Activated T-cell treated with anti-CD3 and anti-CD28 coated beads, Interleukin-2, amount 50 U/mL, for 24 hours (primary cell): ENCODE measurements around the gene SLC4A2.

Experiments used
- DNase-seq: peaks from one replicate; pipeline ENCODE4 v3.0.0-alpha.2; 2020
- H3K27ac Mint-ChIP-seq: 2 replicates; pipeline ENCODE4 v1.8.0; 2020; ENCODE audit warnings: mild to moderate bottlenecking, mixed read lengths
- H3K27me3 Mint-ChIP-seq: 2 replicates; pipeline ENCODE4 v1.8.0; 2020; ENCODE audit warnings: mixed read lengths
- H3K36me3 Mint-ChIP-seq: 2 replicates; pipeline ENCODE4 v1.8.0; 2020; ENCODE audit warnings: low read depth, mixed read lengths
- H3K4me1 Mint-ChIP-seq: 2 replicates; pipeline ENCODE4 v1.8.0; 2020; ENCODE audit warnings: low read depth, mixed read lengths
- H3K4me3 Mint-ChIP-seq: 2 replicates; pipeline ENCODE4 v1.8.0; 2020; ENCODE audit warnings: mild to moderate bottlenecking, moderate library complexity, mixed read lengths
- H3K9me3 Mint-ChIP-seq: 2 replicates; pipeline ENCODE4 v1.8.0; 2020; ENCODE audit warnings: mixed read lengths

SLC4A2 gene

DNA sequence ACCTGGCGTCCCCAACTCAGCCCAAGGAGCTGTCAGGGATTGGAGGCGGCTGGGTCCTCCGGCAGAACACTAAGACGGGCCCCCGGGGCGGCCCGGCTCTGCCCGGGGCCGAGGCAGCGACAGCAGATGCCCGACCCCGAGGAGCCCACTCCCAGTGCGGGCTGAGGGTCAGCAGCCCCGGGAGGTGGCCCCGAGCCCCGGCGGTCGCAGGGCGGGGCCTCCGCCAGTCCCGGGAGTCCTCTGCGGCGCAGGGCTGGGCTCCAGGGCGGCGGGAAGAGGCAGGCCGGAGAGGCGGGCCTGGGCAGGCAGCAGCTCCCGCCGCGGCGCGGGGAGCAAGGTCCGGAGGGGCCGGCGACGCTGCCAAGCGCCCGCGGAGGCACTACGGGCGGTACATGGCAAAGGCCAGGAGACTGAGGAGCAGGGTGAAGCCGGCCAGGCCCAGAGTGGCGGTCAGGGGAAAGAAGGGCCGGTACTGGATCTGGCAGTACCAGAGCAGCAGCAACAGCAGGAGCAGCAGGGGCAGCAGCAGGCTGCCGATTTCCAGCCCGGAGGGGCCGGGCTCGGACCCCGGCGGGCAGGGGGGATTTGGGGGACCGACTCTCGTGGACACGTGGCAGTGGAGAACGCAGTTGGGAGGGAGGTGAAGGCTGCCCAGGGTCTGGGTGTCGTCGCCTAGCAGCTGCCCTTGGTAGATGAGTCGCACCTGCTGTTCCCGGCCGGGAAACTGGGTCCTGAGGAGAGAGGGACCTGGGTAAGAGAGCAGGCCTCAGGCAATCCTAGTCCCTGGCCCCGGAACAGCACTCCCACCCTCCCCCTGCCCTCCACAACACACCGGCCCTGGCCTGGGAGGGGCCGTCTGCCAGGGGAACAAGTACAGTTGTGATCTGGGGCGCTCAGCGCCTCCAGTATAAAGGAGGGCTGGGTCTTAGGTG is 22.0 kb downstream of the SLC4A2 start:
- Mint-ChIP-seq H3K36me3 (peaks cover 42% of the 10 kb centered on the region), H3K9me3 (no peaks in the 10 kb centered on the region), H3K27ac (peak overlapping the region; percentile 95), H3K4me3 (peak overlapping the region; percentile 95), H3K27me3 (peaks cover 7% of the 10 kb centered on the region), H3K4me1 (peaks cover 51% of the 10 kb centered on the region)
- DNase-seq = peak; percentile 37

DNA sequence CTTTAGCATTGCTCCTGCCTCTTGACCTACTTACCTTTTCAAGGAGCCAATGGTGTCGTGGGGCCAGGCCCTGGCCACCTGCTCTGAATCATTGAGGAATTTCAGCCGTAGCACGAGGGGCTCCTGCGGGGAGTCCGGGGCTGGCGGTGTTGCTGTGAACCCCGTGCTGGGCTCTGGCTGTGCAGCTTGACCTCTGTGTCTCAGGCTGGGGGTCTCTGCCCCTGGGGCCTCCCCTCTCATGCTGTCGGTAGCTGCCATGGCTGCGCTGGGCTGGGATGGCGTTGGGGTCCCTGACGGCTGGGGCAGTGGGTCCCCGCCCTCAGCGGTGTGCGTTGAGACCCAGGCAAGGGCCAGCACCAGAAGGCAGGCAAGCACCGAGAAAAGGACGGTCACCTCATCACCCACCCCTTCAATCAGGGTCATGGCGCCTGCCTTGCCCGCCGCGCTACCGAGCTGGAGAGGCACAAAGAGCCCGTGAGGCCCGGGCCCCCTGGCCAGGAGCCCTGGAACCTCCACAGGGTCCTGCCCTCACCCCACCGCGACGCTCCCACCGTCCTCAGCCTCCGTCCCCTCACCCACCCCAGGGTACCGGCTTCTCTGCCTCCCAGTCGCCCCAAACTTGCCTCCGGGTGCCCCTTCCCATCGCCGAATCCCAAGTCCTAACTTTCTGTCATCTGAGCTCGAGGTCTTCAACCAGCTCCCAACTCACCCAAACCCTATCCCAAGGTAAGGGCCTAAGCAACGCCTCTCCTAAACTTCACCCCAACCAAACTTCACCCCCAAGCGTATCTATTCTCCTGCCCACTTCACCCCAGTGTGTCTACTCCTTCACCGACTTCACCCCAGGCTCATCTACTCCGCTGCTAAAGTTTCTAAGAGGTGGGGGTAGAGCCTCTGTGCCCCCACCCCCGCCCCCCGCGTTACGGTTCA is 23.0 kb downstream of the SLC4A2 start:
- Mint-ChIP-seq H3K27ac (peak overlapping the region; percentile 95), H3K9me3 (no peaks in the 10 kb centered on the region), H3K27me3 (peaks cover 7% of the 10 kb centered on the region), H3K36me3 (peaks cover 35% of the 10 kb centered on the region), H3K4me3 (peak overlapping the region; percentile 95), H3K4me1 (peaks cover 51% of the 10 kb centered on the region)
- no peak for DNase-seq

DNA sequence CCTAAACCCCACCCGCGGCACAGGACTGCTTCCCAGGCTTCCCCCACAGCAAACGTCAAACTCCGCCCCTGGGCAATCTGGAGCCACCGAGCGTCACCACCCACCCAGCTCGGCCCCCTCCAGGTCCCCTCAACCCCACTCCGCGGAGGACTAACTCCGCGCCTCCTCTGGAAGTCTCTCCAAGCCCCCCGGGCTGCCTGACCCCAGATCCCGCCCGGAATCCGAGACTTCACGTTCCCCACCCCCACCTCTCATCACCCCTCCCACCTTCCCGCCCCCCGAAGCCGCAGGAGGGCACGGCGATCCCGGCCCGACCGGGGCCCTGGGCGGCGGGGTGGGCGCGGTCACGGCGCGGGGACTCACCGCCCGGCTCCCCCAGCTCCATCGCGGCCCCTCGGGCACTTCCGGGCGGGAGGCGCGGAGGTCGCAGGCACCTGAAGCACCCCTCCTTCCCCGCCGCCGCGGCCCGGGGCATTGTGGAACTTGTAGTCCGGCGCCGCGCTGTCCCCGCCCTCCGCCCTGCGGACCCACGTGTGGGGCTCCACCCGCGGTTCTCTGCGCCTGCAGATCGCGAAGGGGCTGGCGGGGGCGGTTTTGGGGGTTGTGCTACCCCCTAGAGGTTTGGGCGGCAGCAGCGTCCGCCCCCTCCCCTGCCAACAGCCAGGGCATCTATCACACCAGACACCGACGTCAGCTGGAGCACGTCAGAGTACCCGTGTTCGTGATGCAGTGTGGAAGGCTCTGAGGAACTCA is 23.9 kb downstream of the SLC4A2 start, which contains the start of gene TMUB1:
Gene TMUB1, minus strand, starts transcription at position 423 of the 753 bp plus-strand sequence. CDS start 930 bp downstream, outside the sequence.
- H3K9me3 Mint-ChIP-seq = no peaks in the 10 kb centered on the region
- H3K27me3 Mint-ChIP-seq = peaks cover 7% of the 10 kb centered on the region
- H3K4me3 Mint-ChIP-seq = peak within 1 kb of the TSS; percentile 95
- DNase-seq = peak; percentile 90
- H3K36me3 Mint-ChIP-seq = peaks cover 31% of the 10 kb centered on the region
- H3K27ac Mint-ChIP-seq = peak within 1 kb of the TSS; percentile 95
- peaks cover 51% of the 10 kb centered on the region for H3K4me1 Mint-ChIP-seq

DNA sequence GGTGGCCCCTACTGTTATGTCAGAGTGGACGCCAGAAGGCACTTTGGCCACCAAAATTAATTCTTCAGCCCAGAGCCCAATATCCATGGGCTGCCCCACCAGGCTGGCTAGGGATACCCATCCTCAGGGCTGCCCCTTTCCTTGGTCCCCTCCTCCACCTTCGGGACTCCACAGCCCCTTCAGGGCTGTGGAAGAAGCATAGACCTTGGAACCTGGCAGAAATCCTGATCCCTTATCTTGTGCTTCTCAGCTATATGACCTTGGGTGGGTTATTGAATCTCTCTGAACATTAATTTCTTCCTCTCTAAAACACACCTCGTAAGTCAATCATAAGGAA is 24.4 kb downstream of the SLC4A2 start:
- H3K27ac Mint-ChIP-seq = peak overlapping the region; percentile 95
- peaks cover 29% of the 10 kb centered on the region for H3K36me3 Mint-ChIP-seq
- H3K27me3 Mint-ChIP-seq = peaks cover 7% of the 10 kb centered on the region
- no peak for DNase-seq
- H3K4me1 Mint-ChIP-seq = peaks cover 52% of the 10 kb centered on the region
- no peaks in the 10 kb centered on the region for H3K9me3 Mint-ChIP-seq
- H3K4me3 Mint-ChIP-seq = peak overlapping the region; percentile 95

DNA sequence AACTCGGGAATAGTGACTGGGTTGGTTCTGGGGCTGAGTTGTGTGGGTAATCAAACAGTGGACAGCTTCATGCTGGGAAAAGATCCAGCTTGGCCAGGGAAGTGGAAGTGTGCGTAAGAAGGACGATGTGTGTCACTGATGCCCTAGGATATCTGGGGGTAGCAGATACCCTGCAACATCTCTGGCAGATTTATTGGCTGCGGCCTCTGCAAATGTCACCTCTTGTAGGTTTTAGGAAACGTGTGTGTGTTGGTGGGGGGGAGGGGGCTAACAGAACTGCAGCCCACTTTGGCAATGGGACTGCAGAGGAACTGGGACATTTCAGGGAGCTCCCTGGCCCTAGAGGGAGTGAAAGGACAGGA is 25.9 kb downstream of the SLC4A2 start:
- Mint-ChIP-seq H3K36me3 (peaks cover 27% of the 10 kb centered on the region), H3K27ac (peak overlapping the region; percentile 57)

DNA sequence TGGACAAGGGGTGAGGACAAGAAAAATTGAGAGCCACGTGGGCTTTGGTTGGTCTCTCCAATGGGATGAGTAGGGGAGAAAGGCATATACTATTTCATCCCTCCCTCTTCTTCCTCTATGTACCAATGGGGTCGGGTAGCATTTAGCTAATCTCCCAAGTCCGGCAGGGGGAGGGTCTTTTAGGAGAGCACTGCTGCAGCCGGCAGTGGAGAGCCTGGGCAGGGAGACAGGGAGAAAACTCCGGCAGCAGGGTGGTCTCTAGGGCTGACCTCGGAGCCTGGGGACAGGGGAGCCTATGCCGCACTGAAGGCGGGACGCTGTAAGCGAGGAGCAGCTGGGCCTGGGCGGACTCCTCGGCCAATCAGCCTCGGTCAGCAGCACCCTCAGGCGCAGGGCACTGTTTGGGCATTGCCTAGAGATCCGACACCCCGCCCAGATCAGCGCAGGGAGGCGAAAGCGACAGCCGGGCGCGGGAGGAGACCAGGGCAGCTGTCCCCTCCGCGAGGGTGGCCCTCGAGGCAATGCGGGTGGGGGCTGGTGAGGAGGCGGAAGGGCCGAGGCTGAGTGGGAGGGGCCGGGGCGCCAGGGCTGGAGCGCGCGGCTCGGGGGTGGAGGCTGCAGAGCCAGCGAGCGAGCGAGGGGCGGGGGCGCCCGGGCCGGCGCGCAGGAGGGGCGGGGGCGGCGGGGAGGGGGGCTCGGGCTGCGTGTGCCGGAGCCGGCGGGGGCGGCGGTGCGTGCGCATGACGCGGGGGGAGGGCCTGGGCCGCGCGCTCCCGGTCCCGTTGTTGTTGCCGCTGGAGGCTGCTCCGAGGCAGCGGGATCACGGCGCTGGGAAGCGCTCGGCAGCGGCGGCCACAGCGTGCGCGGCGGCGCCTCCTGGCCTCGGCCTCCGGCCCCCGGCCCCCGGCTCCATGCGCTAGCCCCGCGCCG is 26.6 kb downstream of the SLC4A2 start, which contains the start of gene AGAP3:
Gene AGAP3, plus strand, starts transcription at position 785 of the 930 bp plus-strand sequence. CDS start 267 bp downstream, outside the sequence.
- peak; percentile 75 for DNase-seq
- peak within 1 kb of the TSS; percentile 86 for H3K4me3 Mint-ChIP-seq
- H3K27me3 Mint-ChIP-seq = peaks cover 7% of the 10 kb centered on the region
- no peaks in the 10 kb centered on the region for H3K9me3 Mint-ChIP-seq
- peak within 1 kb of the TSS; percentile 87 for H3K27ac Mint-ChIP-seq
- peaks cover 29% of the 10 kb centered on the region for H3K36me3 Mint-ChIP-seq
- H3K4me1 Mint-ChIP-seq = peaks cover 46% of the 10 kb centered on the region

More for the DNA sequence above, 25.9 kb downstream of the SLC4A2 start:
- H3K4me3 Mint-ChIP-seq = peak overlapping the region; percentile 81
- H3K27me3 Mint-ChIP-seq = peaks cover 7% of the 10 kb centered on the region
- DNase-seq = no peak
- no peaks in the 10 kb centered on the region for H3K9me3 Mint-ChIP-seq
- peaks cover 48% of the 10 kb centered on the region for H3K4me1 Mint-ChIP-seq

DNA sequence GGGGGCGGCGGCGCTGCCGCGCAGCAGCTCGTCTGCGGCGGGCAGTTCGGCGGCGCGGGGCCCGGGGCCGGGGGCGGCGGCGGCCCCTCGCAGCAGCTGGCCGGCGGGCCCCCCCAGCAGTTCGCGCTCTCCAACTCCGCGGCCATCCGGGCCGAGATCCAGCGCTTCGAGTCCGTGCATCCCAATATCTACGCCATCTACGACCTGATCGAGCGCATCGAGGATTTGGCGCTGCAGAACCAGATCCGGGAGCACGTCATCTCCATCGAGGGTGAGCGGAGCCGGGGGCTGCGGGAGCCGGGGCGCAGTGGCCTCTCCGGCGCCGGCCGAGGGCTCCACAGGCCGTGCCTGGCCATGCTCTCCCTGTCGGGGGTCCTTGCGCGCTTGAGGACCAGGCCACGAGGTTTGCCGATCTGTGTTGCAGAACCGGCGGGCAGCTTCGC is 27.4 kb downstream of the SLC4A2 start:
- no peaks in the 10 kb centered on the region for H3K9me3 Mint-ChIP-seq

DNA sequence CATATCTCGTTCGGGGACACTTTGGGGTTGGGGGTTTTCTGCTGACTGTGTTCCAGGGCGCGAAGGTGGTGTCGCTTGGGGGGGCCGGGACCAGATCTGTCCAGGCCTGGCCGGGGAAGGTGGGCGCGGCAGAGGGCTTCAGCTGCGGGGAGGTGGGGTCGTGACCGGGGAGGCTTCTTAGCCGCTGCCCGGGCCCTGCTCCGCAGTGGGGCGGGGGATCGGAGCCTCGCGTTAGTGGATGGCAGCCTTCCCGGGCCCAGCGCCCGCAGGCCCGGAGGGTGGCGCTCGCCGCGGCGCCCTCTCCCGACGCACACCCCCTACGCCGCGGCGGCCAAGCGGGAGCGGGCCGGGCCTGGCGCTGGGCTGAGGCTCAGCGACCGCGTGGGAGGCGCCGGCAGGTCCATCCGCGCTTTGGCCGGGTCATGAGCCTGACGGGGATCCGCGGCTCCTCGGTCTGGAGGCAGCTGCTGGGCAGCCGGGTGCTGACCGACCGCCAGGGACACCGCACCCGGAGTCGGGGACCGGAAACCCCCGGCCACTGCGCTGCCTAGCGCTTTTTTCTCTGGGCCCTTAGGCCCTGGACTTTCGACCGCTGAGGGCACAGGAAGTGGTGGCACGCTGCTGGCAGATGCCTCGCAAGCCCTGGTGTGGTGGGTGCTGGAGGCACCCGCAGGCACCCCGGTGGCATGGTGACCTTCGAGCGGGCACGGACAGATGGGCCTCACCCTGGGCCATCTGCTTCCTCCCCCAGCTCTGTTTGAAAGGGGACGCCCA is 28.0 kb downstream of the SLC4A2 start:
- peak; percentile 67 for DNase-seq
- H3K4me3 Mint-ChIP-seq = peak overlapping the region; percentile 86
- H3K27ac Mint-ChIP-seq = peak overlapping the region; percentile 87
- H3K9me3 Mint-ChIP-seq = no peaks in the 10 kb centered on the region
- peaks cover 40% of the 10 kb centered on the region for H3K4me1 Mint-ChIP-seq
- H3K27me3 Mint-ChIP-seq = peaks cover 7% of the 10 kb centered on the region
- peaks cover 25% of the 10 kb centered on the region for H3K36me3 Mint-ChIP-seq

More for the DNA sequence above, 27.4 kb downstream of the SLC4A2 start:
- DNase-seq = no peak
- peaks cover 7% of the 10 kb centered on the region for H3K27me3 Mint-ChIP-seq
- H3K4me1 Mint-ChIP-seq = peaks cover 45% of the 10 kb centered on the region
- H3K27ac Mint-ChIP-seq = peak overlapping the region; percentile 87
- peaks cover 27% of the 10 kb centered on the region for H3K36me3 Mint-ChIP-seq
- H3K4me3 Mint-ChIP-seq = peak overlapping the region; percentile 86

DNA sequence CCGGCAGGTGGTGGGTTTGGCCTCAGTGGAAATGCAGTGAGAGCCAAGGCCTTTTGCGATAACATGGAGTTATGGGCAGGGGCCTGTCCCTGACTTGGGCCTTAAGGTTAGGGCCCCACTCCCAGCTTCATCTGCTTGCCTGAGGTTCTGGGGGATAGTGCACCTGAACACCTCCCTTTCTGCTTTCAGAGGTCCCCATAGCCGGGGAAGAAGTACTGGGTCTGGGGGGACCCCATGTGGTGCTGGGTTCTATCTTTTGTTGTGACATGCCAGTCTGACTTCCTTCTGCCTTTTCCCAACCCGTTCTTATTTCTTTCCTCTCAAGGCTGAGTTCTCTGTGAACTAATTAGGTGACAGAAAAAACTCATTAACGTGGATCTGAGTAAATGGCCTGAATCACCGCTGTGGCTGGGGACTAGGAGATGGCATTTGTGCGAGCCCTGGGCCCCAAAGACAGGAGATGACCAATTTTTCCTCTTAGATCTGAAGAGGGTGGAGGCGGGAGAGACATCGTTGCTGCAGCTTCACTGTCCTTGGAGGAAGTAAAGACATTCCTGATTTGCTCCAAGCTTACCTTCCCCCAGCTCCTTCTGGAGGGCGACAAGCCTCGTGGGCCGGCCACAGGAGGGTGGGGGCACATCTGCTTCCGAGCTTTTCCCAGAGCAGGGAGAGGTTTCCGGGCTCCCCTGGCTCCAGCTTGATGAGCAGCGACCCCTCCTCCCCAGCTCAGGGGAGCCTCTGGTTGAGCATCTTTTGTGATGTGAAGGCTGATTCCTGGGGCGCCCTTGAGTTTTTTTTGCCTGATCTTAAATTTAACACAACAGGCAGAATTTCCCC is 28.8 kb downstream of the SLC4A2 start:
- H3K27me3 Mint-ChIP-seq = peaks cover 7% of the 10 kb centered on the region

DNA sequence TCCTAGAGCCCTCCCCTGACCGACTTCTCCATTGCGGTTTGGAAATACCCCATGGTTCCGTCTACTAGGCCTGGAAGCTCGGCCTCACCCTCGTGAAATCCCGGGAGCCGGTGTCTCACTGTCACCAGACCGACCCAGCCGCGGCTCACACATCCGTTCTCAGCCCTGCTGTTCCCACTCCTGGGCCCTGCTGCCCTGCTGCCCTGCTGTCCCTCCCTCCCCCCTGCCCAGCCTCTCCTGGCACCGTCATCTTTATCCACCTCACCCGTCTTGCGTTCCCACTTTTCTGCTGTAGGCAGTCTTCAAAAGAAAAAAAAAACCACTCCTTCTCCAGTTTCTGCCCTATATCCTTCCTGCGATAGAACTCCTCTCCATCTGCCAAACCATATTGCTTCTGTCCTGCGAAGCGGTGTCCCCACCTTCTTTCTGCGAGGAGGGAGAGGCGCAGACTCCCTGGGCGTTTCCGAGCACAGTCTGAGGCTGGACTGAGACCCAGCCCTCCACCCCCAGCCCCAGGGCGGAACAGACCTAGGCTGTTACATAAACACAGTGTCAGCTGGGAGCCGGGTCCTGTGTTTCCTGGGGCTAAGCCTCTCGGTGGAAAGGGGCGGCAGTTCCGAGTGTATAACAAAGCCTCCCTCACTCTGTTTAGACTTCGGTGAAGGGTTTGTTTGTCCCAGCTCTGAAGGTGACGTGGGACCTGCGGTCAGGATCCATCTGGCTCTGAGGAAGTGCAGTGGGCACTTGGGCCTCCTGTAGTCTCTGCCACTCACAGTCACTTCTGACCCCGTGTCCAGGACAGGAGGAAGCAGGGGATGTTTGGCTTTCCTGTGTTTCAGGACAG is 29.7 kb downstream of the SLC4A2 start:
- Mint-ChIP-seq H3K9me3 (no peaks in the 10 kb centered on the region), H3K36me3 (peaks cover 19% of the 10 kb centered on the region), H3K27me3 (peaks cover 7% of the 10 kb centered on the region), H3K27ac (peak overlapping the region; percentile 7), H3K4me1 (peaks cover 33% of the 10 kb centered on the region), H3K4me3 (peak overlapping the region; percentile 86)
- no peak for DNase-seq

More for the DNA sequence above, 28.8 kb downstream of the SLC4A2 start:
- Mint-ChIP-seq H3K36me3 (peaks cover 19% of the 10 kb centered on the region), H3K9me3 (no peaks in the 10 kb centered on the region), H3K4me3 (peak overlapping the region; percentile 86), H3K27ac (peak overlapping the region; percentile 75), H3K4me1 (peaks cover 35% of the 10 kb centered on the region)
- DNase-seq = no peak
